HG03066 (cell line): ENCODE results near the gene PRKG1.

Source experiments
- ATAC-seq: cut with Tn5 transposase; IDR thresholded peaks from one replicate; pipeline ENCODE4 v1.9.1; 2021; ENCODE audit warnings: low read depth; ENCODE audit not compliant: unreplicated experiment

Gene PRKG1

DNA sequence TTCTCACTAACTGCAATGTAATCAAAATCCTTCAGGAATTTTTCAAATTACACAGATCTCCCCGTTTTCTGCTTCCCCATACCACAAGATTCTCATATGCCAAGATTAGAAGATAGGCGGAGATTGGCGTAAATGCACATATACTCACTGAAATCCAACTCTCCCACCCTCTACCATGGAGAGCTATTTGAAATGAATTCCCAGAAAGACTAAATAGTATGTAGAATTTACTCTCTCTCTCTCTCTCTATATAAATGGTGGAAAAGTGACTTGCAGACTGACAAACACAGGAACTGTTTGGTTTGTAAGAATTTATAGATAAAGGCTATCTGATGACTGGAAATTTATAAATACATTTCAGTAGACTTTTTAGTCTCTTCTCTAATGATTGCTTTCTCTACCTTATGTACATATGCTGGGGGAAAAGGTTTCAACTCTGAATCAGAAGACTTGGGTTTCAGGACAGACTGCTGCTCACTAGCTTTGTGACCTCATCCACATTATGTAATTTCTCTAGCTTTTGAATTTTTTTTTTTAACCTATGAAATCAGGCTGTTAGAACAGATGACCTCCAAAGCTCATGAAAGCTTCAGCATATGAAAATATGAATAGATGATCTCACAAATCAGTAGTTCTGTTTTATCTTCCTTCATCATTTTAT, 692.9 kb downstream of the PRKG1 start:
- no peak for ATAC-seq

DNA sequence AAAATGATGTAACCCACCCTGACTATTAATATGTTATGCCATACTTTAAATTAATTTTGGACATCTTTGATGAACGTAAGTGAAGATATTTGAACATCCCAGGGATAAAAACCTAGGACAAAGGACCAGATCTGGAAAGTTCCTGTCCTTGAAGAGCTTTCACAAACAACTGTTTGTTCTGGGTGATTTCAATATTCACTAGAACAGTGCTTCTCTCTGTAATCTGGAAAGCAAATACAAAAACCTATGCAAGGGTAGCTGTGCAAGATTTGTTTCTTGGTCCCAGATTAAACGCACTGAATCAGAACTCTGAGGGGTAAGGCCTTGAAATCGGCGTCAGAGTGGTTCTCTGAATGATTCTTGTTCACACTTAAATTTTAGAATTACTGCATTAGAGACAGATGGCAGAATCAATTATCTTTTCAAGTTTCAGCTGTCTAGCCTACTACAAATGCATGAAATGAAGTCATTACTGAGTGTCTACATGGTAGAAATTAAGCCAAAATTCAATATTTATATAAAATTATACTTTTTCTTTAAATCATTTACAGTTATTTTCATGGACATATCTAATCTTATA, 694.7 kb downstream of the PRKG1 start:
- ATAC-seq, result no peak

DNA sequence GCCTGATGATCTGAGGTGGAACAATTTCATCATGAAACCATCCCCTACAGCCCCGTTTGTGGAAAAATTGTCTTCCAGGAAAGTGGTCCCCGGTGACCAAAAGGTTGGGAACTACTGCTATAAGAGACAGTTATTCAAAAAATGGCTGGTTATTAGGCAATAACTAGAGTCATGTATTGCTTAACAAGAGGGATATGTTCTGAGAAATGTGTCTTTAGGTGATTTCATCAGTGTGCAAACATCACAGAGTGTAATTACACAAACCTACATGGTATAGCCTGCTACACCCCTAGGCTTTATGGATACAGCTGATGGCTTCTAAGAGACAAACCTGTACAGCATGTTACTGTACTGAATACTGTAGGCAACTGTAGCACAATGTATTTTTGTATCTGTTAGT, 696.4 kb downstream of the PRKG1 start:
- ATAC-seq, result no peak

DNA sequence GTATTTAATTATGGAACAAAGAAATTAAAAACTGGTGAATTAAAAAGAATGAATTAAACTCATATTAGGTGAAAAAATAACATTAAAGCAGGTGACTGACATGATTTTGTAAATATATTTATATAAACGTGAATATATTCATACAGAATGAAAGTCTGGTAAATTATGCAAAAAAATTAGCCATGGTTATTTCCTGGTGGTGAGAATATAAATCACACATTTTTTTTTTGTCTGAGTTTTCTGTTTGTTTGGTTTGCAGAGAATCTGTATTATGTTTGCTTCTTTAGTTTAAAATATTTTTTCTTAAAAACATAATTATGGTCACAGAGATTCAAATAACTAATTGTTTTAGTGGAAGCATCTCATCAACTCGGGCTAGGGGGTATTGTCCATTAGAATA, 698.1 kb downstream of the PRKG1 start:
- ATAC-seq, result no peak

GRCh38 chr10:51773681-51774080, 699.4 kb downstream of the PRKG1 start:
- no peak for ATAC-seq

DNA sequence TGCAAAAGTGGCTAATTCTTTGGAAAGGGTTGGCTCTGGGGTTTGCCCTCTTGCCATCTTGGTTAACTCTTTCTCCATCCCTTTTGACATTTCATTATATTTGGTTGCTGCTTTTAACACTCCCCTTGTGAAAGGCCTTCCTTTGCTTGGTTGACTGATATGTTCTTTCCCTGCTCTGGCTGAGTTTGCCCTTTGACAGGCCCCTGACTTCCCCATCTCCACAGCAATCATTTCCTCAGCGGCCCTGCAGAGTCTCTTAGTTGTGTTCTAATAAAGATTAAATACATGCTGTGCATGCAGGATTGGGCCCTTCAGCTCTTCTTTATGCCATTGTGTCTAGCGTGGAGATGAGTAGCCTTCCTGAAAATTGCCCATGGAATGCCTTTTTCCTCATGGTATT, 709.7 kb downstream of the PRKG1 start:
- no peak for ATAC-seq

GRCh38 chr10:51786016-51786683, 711.9 kb downstream of the PRKG1 start:
- ATAC-seq, result no peak

GRCh38 chr10:51786684-51787035, 712.4 kb downstream of the PRKG1 start:
- no peak for ATAC-seq

- no peak for ATAC-seq
Observed at GRCh38 chr10:51788273-51788672, 714.0 kb downstream of the PRKG1 start.

DNA sequence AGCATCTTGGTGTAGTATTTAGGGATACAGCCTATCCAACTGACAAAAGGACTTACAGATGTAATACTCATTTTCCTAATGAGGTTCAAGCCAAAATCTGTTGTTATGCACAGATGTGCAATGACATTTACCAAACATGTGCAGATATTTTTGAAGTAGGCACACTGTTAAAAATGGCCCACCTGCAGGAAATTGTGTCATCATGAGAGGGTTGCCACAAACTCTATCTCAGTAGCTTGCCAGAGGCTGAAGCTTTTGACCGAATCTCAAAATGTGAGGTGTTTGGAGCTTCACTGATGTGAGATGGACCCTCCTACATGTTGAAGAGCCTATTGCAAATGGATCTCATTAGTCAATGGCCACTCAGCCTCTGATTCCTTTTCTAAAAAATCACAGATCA, 714.8 kb downstream of the PRKG1 start:
- no peak for ATAC-seq

DNA sequence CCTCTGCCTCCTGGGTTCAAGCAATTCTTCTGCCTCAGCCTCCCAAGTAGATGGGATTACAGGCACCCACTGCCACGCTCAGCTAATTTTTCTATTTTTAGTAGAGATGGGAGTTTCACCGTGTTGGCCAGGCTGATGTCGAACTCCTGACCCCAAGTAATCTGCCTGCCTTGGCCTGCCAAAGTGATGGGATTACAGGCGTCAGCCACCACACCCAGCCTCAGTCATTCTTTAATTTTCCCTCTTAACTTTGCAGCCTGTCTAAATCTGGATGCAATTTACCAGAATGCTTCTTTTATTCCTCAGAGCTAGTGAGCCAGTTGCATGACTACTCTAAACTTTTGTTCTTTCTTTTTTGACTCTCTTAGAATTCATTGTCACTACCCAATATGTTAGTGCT, 715.6 kb downstream of the PRKG1 start:
- no peak for ATAC-seq

GRCh38 chr10:51792678-51793077, 718.4 kb downstream of the PRKG1 start:
- no peak for ATAC-seq

- ATAC-seq, result no peak
Observed at GRCh38 chr10:51800121-51800520, 725.8 kb downstream of the PRKG1 start.

DNA sequence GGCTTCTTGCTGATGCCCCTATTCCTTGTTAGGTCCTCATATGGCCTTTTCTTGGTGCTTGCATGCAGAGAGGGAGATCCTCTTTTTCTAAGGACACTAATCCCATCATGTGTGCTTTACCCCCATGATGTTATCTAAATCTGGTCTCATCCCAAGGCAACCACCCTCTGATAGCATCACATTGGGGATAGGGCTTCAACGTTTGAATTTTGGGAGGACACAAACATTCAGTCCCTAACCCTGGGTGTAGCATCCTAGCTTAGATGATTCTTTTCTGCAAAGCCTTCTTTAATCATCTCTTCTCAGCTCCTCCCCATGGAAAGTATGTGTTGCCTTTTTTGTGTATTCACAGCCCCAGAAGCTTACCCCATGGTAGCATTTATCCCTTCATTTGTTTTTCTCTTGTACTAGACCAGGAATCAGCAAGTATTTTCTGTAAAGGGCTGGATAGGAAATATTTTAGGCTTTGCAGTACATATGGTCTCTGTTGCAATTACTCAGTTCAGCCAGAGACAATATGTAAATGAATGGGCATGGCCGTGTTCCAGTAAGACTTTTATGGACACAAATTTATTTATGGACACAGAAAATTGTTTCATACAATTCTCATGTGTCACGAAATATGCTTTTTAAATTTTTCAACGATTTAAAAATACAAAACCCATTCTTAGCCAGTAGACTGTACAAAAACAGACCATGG, 726.6 kb downstream of the PRKG1 start:
- ATAC-seq, result no peak

GRCh38 chr10:51802030-51802429, 727.7 kb downstream of the PRKG1 start:
- no peak for ATAC-seq

DNA sequence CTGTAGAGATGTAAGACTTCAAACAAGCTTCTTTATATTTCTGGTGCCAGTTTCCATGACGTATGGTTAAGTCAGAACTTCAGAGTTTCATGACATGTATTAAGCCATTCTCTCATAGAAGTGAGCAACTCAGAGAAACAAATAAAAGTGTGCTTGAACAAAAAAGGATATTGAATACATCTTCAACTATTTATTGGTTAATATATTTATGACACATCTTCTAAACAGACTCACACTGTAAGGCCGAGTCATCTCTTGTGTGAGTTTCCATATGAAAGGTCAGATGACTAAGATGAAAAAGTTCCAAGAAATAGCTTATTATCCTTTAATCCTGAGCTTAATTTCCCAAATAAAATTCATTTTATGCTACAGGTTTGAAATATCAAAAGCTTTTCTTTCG, 730.6 kb downstream of the PRKG1 start:
- ATAC-seq, result no peak

GRCh38 chr10:51806079-51806835, 732.0 kb downstream of the PRKG1 start:
- no peak for ATAC-seq

- no peak for ATAC-seq
Observed at GRCh38 chr10:51808187-51808586, 733.9 kb downstream of the PRKG1 start.

DNA sequence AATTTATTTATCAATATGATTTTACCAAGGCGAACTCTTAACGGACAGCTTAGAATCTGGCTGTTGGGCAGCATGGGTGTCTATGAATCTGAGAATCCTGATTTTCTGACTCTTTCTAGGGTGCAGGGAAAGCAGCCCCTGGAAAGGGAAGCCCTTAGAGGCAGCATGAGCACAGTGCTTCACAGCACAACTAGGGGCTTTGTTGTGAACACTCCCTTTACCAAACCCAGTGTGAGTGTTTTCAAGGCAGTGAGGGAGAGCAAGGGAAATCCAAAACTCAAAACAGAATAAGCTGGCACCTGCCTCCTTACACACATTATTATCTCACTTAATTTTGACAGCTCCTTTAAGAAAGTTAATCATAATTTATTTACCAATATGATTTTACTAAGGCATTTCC, 741.4 kb downstream of the PRKG1 start:
- no peak for ATAC-seq

GRCh38 chr10:51821045-51821444, 746.8 kb downstream of the PRKG1 start:
- no peak for ATAC-seq

- no peak for ATAC-seq
Observed at GRCh38 chr10:51821745-51822144, 747.5 kb downstream of the PRKG1 start.
